GM06990 (cell line): ENCODE results near the gene GRAMD4.

Experiments used
- DNase-seq: peaks from one replicate; pipeline ENCODE4 v3.0.0-alpha.2; 2011; ENCODE audit not compliant: insufficient read length; ENCODE audit errors: extremely low read depth
- H3K27me3 ChIP-seq: replicated peaks from 2 replicates; pipeline ENCODE4 v1.6.0; 2011; ENCODE audit warnings: low read length; ENCODE audit not compliant: control insufficient read depth, insufficient read depth
- H3K36me3 ChIP-seq: 2 replicates; pipeline ENCODE4 v1.5.1; 2011; ENCODE audit warnings: low read length; ENCODE audit not compliant: control insufficient read depth, insufficient read depth
- H3K4me3 ChIP-seq: replicated peaks from 2 replicates; pipeline ENCODE4 v1.5.1; 2011; ENCODE audit warnings: low read depth, mild to moderate bottlenecking, control low read depth, low read length
- TF ChIP-seq, protein P1 (sequence below): IDR thresholded peaks from 2 replicates; pipeline ENCODE4 v1.5.1; 2011; ENCODE audit warnings: low read length, control low read depth, mild to moderate bottlenecking, inconsistent platforms; ENCODE audit not compliant: insufficient read depth, poor library complexity, severe bottlenecking

The GRAMD4 gene

DNA sequence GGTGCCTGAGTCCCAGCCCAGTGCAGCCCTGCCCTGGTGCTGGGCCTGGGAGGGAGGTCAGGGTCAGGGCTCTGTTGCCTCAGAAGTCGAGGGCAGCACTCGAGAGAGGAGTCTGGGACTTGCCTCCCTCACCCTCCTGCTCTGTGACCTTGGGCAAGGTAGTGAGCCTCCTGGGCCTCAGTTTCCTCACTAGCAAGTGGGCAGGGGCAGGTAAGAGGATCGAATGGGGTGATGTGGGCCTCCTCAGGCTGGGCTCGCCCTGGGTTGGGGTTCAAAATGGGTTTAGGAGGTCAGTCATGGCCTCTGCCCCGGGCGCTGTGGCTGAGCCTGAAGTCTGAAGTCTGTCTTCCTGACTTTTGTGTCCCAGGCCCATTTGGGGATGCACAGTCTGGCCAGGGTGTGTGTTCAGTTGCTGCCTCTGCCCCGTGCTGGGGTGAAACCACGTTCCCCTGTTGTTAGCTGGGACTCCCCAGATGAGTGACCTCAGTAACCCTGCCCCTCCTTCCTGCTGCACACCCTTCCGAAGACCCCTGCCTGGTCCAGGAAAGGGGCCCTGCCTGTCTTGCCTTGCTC, 41.8 kb upstream of the GRAMD4 start:
- Histone ChIP-seq H3K36me3 (no peaks in the 10 kb centered on the region), H3K4me3 (peak overlapping the region; percentile 69), H3K27me3 (no peaks in the 10 kb centered on the region)
- TF ChIP-seq, protein P1, sequence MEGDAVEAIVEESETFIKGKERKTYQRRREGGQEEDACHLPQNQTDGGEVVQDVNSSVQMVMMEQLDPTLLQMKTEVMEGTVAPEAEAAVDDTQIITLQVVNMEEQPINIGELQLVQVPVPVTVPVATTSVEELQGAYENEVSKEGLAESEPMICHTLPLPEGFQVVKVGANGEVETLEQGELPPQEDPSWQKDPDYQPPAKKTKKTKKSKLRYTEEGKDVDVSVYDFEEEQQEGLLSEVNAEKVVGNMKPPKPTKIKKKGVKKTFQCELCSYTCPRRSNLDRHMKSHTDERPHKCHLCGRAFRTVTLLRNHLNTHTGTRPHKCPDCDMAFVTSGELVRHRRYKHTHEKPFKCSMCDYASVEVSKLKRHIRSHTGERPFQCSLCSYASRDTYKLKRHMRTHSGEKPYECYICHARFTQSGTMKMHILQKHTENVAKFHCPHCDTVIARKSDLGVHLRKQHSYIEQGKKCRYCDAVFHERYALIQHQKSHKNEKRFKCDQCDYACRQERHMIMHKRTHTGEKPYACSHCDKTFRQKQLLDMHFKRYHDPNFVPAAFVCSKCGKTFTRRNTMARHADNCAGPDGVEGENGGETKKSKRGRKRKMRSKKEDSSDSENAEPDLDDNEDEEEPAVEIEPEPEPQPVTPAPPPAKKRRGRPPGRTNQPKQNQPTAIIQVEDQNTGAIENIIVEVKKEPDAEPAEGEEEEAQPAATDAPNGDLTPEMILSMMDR: no peak
- no peak for DNase-seq

DNA sequence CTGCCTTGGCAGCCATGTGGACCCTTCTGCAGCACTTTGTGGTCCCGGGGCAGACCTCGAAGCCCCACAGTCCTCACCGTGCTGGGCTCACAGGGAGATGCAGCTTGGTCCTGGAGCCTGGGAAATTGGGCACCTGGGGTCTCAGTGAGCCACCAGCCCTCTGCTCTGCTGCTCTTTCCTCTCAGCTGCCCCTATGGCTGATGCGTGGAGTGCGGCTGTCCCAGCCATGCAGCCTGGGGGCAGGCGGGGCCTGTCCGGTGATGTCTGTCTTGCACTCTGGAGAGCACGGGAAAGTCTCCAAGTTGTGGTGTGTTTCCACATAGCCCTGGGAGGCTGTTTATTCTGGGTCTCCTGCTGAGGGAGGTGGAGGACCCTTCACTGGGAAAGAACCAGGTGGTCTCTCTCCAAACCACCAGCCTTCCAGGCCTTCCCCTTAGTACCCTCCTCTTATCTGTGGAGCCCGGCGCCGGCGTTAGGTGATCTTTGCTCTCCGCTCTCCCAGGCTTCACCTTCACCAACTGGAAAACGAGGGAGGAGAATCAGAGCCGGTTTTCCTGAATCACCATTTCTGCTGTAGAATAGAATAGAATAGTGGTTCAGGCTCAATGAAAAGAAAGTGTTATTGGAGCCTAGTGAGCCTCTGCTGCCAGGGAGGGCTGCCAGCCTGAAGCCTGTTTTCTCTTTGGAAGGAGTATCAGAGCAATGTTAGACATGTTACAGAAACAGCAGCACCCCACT, 41.2 kb upstream of the GRAMD4 start:
- H3K27me3 ChIP-seq: no peaks in the 10 kb centered on the region
- H3K4me3 ChIP-seq: no peak overlapping the region
- no peaks in the 10 kb centered on the region for H3K36me3 ChIP-seq
- TF ChIP-seq, protein P1: no peak
- no peak for DNase-seq

DNA sequence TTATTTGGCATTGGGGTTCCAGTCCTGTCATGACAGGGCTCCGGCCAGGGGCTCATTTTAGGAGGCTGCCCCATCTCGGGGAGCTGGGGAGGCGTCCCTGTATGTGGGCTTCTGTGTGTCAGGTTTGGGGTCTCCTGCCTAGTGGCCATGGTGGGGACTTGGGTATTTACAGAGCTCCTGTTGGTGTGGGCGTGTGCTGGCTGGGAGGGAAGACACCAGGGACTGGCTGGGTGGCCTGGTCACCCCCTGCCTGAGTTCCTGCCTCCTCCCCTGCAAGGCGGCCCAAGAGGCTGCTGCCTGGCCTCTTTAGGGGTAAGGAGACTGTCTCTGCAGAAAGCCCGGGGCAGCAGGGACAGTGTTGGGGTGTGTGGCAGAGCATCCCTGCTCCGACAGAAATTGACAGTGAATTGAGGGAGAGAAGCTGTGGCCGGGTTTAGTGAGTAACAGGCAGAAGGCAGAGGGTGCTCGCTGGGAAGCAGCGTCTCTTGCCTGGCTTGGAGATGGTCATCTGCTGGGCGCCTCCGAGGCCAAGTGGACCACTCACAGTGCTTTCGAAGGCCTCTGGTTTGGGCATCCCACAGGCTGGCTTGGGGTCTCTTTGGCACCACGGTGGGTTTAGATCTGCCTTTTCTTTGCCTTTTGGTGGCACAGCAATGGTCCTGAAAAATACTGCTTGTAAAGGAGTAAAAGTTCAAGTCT, 40.3 kb upstream of the GRAMD4 start:
- no peak overlapping the region for H3K4me3 ChIP-seq
- TF ChIP-seq, protein P1: no peak

DNA sequence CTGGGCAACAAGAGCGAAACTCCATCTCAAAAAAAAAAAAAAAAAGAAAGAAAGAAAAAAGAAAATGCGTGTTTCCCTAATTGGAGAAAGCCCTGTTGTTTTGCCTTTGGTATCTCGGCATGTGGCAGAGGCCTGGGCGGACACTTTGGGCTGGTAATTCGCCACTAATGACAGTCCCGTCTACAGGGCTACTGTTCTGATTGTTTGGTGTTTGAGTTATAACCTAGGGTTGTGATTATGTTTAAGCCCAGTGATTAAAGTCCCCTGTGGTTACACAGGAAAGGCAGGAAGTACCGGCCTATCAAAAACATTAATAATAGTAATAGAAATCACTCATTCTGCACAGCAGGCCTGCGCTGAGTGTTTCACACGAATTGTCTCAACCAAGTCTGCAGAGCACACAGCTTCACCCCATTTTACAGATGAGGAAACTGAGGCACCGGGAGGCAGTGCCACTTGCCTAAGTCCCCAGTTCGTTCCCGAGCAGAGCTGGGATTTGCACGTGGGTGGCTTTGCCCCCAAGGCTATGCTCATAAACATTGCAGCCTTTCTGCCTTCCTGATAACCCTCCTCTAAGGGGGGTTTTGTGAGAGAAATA, 39.1 kb upstream of the GRAMD4 start:
- DNase-seq: no peak
- Histone ChIP-seq H3K27me3 (no peaks in the 10 kb centered on the region), H3K36me3 (no peaks in the 10 kb centered on the region), H3K4me3 (no peak overlapping the region)
- TF ChIP-seq, protein P1: no peak

More for the DNA sequence above, 40.3 kb upstream of the GRAMD4 start:
- no peaks in the 10 kb centered on the region for H3K27me3 ChIP-seq
- DNase-seq: no peak
- H3K36me3 ChIP-seq: no peaks in the 10 kb centered on the region

DNA sequence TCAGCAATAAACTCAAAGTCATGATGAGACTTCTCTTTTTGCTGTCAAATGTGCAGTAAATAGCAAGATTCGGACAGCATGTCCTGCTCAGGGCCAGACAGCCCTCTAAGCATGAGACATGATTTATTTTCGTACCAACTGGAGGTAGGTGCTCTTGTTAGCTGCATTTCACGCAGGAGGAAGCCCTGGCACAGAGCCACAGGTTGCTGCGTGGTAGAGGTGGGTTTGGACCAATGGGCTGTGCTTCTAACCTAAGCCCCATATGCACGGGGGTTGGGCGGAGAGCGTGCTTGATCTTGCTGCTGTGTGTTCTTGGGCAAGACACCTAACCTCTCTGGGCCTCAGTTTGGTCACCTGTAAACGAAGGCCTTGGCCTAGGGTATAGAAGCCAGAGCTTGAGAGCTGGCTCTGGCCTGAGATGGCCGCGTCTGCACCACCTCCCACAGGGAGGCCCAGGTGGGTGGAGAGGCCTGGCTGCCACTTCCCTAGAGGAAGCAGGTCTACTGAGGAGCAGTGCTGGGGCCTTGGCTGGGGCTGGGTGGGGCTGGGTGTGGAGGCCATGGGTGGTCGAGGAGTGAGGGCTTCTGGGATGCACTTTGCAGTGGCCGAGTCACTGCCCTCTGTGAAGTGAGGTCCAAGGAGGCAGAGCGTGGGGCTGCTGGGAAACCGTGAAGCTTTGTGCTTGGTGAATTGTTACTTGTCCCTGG, 38.5 kb upstream of the GRAMD4 start:
- no peak overlapping the region for H3K4me3 ChIP-seq
- H3K27me3 ChIP-seq: no peaks in the 10 kb centered on the region
- TF ChIP-seq, protein P1: no peak
- no peak for DNase-seq
- no peaks in the 10 kb centered on the region for H3K36me3 ChIP-seq
